Measurements from ENCODE around the gene CABP4.

DNA sequence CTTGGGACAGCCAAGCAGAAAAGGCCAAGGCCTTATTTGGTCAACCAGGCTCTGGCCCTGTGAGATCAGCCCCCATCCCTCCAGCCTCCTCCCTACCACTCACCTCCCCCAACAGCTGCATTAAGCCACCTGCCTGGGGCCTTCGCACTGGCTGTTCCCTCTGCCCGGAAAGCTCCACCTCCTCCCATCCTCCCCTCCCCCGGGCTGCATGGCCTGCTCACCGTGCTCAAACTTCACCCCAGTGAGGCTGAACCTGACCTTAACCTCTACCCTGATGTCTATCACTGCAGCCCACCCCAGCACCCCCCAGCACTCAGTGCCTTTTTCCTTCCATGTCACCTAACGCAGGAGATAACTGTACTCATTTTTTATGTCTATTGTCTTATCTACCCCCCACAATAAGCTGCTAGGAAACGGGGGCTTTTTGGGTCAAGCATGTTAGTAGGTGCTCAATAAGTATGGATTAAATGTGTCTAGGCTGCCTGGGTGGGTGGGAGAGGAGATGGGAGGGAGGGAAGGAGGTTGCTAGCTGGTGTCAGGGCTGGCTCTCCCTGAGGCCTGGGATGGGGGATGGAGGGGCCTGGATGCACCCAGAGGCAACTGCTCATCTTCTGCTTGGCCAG lies 18.6 kb upstream of the CABP4 start:
- TF ChIP-seq POLR2A (IDR thresholded peaks at IDR 0.05; ENCODE audit: borderline replicate concordance, extremely low read depth, insufficient read depth, insufficient read length) = no peak
- no peak for TF ChIP-seq POLR2AphosphoS5 (IDR thresholded peaks at IDR 0.05; ENCODE audit: low read depth, low read length)
- TF ChIP-seq, protein P1, sequence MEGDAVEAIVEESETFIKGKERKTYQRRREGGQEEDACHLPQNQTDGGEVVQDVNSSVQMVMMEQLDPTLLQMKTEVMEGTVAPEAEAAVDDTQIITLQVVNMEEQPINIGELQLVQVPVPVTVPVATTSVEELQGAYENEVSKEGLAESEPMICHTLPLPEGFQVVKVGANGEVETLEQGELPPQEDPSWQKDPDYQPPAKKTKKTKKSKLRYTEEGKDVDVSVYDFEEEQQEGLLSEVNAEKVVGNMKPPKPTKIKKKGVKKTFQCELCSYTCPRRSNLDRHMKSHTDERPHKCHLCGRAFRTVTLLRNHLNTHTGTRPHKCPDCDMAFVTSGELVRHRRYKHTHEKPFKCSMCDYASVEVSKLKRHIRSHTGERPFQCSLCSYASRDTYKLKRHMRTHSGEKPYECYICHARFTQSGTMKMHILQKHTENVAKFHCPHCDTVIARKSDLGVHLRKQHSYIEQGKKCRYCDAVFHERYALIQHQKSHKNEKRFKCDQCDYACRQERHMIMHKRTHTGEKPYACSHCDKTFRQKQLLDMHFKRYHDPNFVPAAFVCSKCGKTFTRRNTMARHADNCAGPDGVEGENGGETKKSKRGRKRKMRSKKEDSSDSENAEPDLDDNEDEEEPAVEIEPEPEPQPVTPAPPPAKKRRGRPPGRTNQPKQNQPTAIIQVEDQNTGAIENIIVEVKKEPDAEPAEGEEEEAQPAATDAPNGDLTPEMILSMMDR (IDR thresholded peaks at IDR 0.05 in 2 of 3, conservative IDR thresholded peaks at IDR 0.05 in 1 of 3; ENCODE audit: borderline replicate concordance in 1 of 3, insufficient read depth in 1 of 3, low read depth in 2 of 3, low read length in 2 of 3) = no peak
- TF ChIP-seq YY1 (IDR thresholded peaks at IDR 0.05; ENCODE audit: extremely low read depth, insufficient replicate concordance, low read depth, low read length) = no peak
- TF ChIP-seq, protein P2, sequence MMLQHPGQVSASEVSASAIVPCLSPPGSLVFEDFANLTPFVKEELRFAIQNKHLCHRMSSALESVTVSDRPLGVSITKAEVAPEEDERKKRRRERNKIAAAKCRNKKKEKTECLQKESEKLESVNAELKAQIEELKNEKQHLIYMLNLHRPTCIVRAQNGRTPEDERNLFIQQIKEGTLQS (IDR thresholded peaks at IDR 0.05) = no peak
- no peak for TF ChIP-seq CEBPB (IDR thresholded peaks at IDR 0.05; ENCODE audit: low read depth)
- TF ChIP-seq, protein P3, sequence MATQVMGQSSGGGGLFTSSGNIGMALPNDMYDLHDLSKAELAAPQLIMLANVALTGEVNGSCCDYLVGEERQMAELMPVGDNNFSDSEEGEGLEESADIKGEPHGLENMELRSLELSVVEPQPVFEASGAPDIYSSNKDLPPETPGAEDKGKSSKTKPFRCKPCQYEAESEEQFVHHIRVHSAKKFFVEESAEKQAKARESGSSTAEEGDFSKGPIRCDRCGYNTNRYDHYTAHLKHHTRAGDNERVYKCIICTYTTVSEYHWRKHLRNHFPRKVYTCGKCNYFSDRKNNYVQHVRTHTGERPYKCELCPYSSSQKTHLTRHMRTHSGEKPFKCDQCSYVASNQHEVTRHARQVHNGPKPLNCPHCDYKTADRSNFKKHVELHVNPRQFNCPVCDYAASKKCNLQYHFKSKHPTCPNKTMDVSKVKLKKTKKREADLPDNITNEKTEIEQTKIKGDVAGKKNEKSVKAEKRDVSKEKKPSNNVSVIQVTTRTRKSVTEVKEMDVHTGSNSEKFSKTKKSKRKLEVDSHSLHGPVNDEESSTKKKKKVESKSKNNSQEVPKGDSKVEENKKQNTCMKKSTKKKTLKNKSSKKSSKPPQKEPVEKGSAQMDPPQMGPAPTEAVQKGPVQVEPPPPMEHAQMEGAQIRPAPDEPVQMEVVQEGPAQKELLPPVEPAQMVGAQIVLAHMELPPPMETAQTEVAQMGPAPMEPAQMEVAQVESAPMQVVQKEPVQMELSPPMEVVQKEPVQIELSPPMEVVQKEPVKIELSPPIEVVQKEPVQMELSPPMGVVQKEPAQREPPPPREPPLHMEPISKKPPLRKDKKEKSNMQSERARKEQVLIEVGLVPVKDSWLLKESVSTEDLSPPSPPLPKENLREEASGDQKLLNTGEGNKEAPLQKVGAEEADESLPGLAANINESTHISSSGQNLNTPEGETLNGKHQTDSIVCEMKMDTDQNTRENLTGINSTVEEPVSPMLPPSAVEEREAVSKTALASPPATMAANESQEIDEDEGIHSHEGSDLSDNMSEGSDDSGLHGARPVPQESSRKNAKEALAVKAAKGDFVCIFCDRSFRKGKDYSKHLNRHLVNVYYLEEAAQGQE (IDR thresholded peaks at IDR 0.05; ENCODE audit: low read depth) = no peak
- TF ChIP-seq JUND (IDR thresholded peaks at IDR 0.05) = no peak
- no peak for TF ChIP-seq FOSL1 (IDR thresholded peaks at IDR 0.05; ENCODE audit: low read depth)
- no peak for TF ChIP-seq RAD21 (IDR thresholded peaks at IDR 0.05; ENCODE audit: low read depth)
- TF ChIP-seq SRF (IDR thresholded peaks at IDR 0.05; ENCODE audit: low read depth) = no peak

Measured in HCT116 (cell line).